Esophagus muscularis mucosa (tissue), 4 donors: ENCODE measurements around the gene HDAC4.

Experiments used
- EP300 ChIP-seq: sonication (generic); formaldehyde crosslinking; IDR thresholded peaks from one replicate; pipeline ENCODE4 v1.6.1; 2017; ENCODE audit warnings: antibody characterized with exemption
- POLR2A ChIP-seq: fragments of 450-650 bp; IDR thresholded peaks from one replicate; pipeline ENCODE4 v1.6.1; 2017; ENCODE audit warnings: antibody characterized with exemption, moderate library complexity, mild to moderate bottlenecking, low read depth
- TF ChIP-seq, protein P1 (sequence below), 3 experiments: fragments of 200-600 bp in 2 of 3; fragments of 450-650 bp in 1 of 3; sonication (generic) in 2 of 3; IDR thresholded peaks; one replicate each; pipeline ENCODE4 v1.5.1; 2017 to 2019; ENCODE audit warnings: antibody characterized with exemption in 3 of 3, mild to moderate bottlenecking in 2 of 3, moderate library complexity in 1 of 3

DNA sequence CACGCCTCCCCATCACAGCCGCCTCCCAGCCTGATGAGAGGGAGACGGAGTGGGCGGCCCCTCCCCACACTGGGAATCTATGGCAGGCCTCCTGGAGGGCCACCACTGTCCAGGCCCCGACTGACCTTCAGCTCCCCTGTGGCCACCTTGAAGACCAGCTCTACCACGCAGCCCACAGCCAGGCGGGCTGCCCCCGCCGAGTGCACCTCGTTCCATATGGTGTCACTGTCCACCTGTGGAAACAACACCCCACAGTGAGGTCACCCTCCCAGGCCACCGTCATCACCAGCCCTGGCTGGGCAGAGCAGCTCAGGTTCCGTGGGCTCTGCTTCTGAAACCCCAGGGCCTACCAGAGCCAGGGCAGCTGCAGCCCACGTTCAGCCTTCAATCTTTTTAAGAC lies 310.9 kb downstream of the HDAC4 start:
- TF ChIP-seq, protein P1, sequence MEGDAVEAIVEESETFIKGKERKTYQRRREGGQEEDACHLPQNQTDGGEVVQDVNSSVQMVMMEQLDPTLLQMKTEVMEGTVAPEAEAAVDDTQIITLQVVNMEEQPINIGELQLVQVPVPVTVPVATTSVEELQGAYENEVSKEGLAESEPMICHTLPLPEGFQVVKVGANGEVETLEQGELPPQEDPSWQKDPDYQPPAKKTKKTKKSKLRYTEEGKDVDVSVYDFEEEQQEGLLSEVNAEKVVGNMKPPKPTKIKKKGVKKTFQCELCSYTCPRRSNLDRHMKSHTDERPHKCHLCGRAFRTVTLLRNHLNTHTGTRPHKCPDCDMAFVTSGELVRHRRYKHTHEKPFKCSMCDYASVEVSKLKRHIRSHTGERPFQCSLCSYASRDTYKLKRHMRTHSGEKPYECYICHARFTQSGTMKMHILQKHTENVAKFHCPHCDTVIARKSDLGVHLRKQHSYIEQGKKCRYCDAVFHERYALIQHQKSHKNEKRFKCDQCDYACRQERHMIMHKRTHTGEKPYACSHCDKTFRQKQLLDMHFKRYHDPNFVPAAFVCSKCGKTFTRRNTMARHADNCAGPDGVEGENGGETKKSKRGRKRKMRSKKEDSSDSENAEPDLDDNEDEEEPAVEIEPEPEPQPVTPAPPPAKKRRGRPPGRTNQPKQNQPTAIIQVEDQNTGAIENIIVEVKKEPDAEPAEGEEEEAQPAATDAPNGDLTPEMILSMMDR (IDR thresholded peaks at IDR 0.05), result no peak
- no peak for TF ChIP-seq EP300
- no peak for TF ChIP-seq POLR2A
